Measurements from ENCODE around the gene PDCD1.
A peak's percentile ranks its signal among the peaks of the same experiment; 100 is the strongest.

PDCD1 gene

DNA sequence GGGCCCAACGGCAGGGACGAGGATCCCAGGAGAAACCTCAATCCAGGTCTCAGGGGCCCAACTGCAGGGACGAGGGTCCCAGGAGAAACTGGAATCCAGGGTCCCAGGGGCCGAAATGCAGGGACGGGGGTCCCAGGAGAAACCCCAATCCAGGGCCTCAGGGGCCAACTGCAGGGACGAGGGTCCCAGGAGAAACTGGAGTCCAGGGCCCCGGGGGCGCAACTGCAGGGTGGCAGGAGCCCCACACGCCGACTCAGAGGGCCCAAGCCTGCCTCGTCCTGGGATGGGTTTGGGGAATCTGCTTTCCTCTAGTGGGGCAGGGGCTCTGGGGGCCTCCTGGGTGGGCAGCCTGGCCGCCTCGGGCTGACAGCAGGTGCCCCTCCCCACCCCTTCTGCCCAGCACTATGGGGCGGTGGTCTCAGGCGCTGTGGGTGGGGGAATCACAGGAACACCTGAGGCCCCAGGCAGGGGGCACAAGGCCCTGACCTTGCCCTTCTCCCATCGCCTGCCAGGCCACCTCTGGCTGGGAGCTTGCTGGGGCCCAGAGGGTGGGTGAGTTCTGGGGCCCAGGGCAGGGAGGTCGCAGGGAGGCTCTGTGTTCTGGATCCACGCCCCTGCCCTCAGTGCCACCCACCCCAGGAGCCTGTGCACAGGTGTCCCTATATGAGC lies 18.0 kb upstream of the PDCD1 start:
- no peak for DNase-seq

DNA sequence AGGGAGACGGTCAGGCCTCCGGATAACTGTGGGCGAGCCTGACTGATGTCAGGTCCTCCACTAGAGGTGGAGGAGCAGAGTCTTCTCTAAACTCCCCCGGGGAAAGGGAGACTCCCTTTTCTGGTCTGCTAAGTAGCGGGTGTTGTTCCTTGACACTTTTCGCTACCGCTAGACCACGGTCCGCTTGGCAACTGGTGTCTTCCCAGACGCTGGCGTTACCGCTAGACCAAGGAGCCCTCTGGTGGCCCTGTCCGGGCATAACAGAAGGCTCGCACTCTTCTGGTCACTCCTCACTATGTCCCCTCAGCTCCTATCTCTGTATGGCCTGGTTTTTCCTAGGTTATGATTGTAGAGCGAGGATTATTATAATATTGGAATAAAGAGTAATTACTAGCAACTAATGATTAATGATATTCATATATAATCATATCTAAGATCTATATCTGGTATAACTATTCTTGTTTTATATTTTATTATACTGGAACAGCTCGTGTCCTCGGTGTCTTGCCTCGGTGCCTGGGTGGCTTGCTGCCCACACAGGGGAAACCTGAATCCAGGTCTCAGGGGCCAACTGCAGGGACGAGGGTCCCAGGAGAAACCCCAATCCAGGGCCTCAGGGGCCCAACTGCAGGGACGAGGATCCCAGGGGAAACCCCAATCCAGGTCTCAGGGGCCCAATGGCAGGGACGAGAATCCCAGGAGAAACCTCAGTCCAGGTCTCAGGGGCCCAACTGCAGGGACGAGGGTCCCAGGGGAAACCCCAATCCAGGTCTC lies 17.2 kb upstream of the PDCD1 start:
- peak; percentile 76 for DNase-seq

DNA sequence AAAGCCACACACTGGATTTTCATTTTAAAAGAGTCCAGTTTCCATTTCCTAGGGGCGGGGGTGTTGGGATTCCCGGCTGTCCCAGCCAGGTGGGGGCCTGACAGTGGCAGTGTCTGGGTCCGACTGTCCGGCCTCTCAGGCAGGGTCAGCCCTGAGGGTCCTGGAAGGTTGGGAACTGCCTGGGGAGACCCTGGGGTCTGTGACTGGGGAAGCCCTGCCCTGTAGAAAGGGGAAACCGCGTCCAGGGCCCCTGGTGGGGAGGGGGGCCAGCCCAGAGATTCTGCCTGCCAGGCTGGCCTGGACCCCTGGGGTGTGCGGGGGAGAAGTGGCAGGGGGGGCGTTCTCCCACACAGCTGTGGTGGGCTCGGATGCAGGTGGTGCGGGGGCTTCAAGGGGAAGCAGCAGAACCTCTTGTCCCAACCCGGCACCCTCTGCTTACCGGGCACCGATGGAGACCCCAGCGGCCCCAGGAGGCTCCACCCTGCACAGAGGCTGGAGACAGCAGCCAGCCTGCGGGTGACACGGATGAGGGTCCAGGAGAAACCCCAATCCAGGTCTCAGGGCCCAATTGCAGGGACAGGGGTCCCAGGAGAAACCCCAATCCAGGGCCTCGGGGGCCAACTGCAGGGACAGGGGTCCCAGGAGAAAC lies 15.7 kb upstream of the PDCD1 start:
- DNase-seq, result no peak

GRCh38 chr2:241873803-241874110 lies 15.1 kb upstream of the PDCD1 start:
- DNase-seq, result no peak

DNA sequence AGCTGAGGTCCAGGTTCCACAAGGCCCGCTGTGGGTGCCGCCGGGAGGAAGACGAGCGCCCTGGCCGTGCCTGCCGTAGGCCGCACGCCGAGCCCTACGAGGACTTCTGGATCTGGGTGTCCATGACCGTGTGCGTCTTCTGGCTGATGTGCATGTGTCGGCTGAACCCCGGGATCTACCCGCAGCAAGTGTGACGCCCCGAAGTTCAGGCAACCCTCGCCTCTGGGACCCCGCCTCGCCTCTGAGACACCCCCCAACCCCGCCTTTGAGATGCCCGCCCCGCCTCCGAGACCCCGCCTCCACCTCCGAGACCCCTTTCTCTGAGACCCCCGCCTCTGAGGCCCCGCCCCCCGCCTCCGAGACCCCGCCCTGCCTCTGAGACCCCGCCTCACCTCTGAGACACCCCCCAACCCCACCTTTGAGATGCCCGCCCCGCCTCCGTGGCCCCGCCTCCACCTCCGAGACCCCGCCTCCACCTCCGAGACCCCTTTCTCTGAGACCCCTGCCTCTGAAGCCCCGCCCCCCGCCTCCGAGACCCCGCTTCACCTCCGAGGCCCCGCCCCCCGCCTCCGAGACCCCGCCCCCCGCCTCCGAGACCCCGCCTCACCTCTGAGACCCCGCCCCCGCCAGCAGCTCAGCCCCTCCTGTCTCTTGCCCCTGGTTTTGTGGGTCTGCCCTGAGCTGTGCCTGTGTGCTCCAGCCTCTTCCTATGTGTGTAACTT lies 14.5 kb upstream of the PDCD1 start:
- DNase-seq, result no peak

- DNase-seq, result no peak
These were observed 13.6 kb upstream of the PDCD1 start for GRCh38 chr2:241872313-241872642.

DNA sequence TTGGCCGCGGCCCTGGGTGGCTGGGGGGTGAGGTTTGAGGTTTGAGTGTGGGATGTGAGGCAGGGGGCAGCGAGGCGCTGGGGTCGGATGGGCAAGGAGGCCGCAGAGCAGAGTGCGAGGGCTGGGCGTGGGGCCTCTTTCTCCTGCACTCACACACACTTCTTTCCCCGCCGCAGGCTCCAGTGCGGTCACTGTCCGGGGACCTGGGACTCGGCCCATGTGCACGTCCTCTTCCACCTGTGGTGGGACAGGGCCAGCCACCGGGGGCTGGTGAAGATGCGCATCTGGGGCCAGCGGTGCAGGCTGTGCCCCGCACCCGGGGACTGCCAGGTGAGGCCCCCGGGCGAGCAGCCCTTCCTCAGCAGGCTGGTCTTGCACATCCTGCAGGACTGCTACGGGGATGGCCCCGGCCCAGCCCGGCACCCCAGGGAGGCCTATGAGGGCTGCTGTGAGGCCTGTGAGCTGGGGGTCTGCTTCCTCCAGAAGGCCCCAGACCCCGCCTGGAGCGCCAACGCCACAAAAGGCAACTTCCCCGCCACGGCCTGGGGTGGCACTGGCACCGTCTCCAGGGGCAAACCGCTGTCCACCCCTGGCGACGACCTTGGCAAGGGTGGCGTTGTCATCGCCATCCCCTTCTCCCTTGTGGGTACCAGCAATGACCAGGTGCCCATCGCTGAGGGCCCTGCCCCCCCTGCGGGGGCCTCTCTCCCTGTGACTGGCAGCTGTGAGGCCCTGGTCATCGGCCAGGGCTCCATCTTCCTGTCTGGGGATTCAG lies 13.0 kb upstream of the PDCD1 start:
- no peak for DNase-seq

GRCh38 chr2:241870611-241871537 lies 12.2 kb upstream of the PDCD1 start:
- DNase-seq, result no peak

GRCh38 chr2:241870081-241870541 lies 11.4 kb upstream of the PDCD1 start:
- DNase-seq, result no peak

DNA sequence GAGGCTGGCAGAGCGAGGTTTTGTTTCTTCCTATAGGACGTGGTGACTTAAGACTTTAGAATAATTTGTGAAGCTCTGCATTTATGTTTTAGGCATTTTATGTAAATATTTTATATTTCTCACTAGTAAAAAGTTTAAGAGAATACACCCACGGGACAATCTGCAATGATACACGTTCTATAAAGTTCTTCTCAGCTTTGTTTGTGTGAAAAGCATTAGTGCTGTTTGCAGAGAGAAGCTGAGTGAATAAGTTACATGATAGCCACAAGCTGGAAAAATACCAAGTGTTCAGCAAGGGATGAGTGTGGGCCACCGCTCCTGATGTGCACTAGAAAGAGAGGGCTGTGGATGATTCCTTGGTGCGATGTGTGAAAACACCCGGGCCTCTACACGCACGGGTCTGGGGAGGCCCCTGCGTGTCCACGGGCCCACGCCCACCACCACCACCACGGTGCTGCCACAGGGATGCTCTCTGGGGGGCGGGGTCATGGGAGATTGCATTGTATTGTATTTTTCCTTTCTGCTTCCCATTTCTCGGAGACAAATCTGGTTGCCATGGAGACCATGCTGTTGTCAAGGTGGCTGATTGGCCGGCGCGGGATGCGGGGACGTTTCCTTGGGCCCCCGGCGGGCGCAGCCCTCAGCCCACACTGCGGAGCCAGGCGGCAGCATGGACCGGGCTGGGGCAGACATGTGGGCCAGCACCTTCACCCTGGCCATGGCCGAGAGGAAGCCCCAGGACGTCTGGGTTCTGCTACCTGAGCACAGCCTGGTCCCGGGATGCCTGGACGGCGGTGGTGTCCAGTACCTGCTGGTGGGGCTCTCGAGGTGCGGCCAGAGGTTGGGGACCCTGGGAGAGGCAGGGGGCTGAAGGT lies 10.6 kb upstream of the PDCD1 start, which contains the start of gene RTP5:
Gene RTP5, plus strand, starts transcription at position 643 of the 875 bp plus-strand sequence. Its CDS starts 28 bp downstream, at position 671.
- no peak for DNase-seq

- no peak for DNase-seq
These were observed 10.0 kb upstream of the PDCD1 start for GRCh38 chr2:241868661-241869081.

GRCh38 chr2:241867776-241868420 lies 9.2 kb upstream of the PDCD1 start:
- no peak for DNase-seq

DNA sequence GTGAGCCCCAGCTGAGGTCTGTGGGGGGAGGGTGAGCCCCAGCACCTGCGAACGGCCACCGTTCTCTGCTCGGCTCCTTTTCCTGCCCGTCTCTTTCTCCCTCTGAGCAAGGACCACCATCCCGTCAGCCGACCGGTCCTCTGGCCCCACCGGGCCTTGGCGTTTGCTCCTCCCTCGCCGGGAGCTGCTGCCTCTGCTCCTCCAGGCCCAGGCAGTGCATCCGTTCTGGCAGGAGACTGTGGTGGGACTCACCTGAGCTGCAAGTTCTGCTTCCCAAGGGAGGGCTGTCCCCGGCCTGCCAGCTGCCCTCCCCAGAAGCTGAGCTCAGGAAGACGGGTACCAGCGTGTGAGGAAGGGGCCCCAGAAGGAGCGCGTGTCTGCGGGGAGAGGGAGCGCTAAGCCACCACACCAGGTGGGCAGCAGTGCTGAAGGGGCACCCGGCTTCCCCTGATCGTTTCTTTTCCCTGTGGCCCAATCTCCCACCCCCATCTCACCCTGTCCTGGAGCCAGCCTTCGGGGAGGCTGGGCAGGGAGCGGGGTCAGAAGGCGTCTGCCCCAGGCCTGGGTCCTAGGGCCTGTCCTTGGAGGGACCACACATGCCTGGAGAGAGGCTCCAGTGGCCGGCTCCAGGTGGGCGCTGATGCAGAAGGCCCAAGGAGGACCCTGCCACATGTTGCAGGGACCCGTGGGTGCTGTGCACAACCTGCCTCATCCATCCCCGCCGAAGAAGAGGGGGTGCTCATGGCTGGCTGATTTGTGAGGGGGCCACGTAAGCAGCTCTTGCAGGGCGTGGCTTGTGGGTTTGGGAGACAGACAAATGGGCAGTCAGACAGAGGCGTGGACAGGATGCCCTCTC lies 8.3 kb upstream of the PDCD1 start:
- DNase-seq, result no peak

- DNase-seq, result no peak
These were observed 7.5 kb upstream of the PDCD1 start for GRCh38 chr2:241865957-241866789.

GRCh38 chr2:241865416-241865956 lies 6.8 kb upstream of the PDCD1 start:
- no peak for DNase-seq

GRCh38 chr2:241864850-241865213 lies 6.1 kb upstream of the PDCD1 start:
- no peak for DNase-seq

DNA sequence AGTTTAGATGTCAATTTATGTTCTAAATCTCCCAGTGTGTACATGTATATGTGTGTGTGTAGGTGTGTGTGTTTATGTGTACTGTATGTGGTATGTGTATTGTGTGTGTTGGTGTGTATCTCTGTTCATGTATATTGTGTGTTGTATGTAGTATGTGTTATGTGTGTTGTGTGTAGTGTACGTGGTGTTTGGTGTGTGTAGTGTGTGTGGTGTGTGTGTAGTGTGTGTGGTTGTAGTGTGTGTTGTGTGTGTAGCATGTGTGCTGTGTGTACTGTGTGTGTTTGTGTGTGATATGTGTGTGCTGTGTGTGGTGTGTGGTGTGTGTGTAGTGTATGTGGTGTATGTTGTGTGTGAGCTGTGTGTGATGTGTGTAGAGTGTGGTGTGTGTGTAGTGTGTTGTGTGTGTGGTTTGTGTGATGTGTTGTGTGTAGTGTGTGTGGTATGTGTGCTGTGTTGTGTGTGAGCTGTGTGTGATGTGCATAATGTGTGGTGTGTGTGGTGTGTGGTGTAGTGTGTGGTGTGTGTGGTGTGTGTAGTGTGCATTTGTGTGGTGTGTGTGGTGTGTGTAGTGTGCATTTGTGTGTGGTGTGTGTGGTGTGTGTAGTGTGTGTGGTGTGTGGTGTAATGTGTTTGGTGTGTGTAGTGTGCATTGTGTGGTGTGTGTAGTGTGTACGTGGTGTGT lies 5.6 kb upstream of the PDCD1 start:
- no peak for DNase-seq
